ENCODE measurements around the gene DDIT3.

DDIT3 gene

DNA sequence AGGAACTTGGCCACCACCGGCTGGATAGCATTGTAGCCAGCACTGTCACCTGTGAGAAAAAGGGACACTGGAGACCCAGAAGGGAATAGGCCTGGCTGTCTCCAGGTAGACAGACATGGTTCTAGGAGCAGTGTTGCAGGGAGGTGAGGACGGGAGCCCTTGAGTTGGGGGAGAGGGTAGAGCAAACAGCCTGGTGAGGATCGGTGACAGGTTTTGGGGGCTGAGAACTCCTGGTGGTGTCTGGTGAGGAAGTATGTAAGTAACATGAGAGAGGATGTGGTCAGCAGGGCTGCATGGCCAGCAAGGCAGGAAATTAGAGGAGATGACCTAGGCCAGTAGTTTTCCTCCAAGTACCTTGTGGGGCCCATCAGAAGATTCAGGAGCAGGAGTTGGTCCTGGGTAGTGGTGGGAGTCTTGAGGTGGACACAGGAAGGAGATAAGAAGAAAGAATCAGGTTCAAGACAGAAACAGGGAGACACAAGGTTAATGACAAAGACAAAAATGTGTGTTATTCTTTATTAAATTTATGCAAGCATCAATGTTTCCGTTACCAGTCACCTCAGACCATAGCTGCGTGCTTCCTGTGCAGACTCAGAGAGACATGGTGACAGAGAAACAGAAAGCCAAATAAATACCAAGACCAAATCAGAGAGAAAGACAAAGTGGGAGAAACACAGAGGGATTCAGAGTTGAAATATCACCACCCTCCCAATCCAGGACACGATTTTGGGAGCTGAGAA is 40.8 kb downstream of the DDIT3 start, which contains the start of gene ARHGAP9:
Gene ARHGAP9 (minus strand): TSS at position 491 of the 740 bp plus-strand sequence. CDS start 460 bp downstream, at position 31.
- no peak for DNase-seq

DNA sequence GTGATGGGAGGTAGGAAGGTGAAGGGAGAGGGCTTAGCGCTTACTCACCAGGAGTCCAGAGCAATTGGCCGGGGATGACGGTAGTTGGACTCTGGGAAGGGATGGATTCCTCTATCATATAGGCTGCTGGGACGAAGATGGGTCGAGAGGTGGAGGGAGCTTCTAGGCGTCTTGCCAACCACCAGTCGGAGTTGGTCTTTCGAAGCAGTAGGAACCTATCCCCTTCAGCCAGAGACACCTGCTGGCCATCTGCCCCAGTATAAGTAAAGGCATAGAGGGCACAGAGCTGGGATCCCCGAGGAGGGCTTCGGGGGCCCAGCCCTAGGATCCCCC is 41.3 kb downstream of the DDIT3 start:
- no peak for DNase-seq

DNA sequence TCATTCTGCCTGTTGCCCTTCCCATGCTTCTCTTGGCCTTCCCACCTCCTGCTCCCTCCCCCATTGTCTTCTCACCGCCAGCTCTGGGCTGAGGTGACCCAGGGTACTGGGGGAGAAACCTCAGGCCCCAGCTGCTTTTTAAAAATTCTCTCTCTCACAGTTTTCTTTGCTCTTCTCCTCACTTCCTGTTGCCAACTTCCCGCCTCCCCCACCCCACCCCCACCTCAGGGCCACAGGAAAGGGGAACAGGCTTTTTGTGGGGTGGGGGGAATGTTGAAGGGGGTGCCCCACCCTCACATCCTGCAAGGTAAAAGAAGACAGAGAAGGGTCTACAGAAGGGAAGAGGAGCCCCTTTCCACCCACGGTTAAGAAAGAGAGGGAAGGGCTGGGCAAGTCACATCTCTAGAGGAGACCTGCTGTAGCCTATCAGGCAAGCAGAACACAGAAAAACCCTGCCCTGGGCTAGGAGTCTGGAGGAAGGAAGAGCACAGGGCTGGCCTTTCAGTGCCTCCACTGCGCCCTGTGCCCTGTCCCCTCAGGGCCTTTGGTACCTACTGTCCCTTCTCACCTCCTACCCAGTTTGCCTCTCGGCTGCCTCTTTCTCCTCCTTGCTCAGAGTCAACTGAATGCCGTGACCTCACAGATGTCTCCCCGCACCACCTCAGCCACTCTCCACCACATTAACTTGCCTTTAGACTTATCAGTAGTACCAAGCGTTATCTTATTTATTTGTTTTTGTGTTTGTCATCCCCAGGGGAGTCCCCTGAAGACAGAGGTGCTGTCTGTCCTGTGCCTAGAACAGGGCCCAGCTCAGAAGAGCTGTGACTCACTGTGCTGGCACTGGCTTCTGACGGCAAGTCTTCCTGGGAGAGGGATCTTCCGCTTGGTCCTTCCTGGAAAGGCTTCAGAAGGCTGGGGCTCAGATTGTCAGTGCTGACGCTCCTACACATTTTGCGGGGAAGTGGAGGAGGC is 42.3 kb downstream of the DDIT3 start:
- peak; percentile 78 to 80 for DNase-seq

DNA sequence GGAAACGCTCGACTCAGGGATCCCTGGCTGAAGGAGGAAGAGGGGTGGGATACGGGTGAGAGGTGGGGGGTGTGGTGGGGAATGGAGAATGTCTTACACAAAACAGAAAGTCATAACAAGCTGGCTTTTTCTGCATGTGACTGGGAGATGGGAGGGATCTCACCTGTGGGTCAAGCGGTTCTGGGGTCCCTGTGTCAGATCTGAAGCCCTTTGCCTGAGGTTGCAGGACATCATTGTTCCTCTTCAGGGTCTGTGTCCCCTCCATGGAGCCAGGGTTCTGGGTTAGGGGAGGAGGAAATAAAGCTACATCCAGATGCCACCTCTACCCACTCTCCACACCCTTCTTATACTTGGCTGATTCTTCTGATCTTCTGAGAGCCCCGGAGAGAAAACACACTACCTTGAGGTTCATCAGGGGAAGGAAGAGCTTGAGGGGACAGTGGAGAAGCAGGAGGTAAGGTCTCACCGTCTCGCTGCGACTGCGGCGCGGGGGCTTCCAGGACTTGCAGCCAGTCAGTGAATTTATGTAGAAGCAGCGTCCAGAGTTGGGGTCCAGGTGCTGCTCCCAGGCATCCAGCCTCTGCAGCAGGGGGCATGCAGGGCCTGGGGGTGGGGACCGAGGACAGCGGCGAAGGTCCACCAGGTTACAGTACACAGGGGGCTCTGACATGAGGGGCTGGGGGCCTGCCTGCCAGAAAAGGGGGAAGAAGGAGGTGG is 43.2 kb downstream of the DDIT3 start:
- DNase-seq: no peak

DNA sequence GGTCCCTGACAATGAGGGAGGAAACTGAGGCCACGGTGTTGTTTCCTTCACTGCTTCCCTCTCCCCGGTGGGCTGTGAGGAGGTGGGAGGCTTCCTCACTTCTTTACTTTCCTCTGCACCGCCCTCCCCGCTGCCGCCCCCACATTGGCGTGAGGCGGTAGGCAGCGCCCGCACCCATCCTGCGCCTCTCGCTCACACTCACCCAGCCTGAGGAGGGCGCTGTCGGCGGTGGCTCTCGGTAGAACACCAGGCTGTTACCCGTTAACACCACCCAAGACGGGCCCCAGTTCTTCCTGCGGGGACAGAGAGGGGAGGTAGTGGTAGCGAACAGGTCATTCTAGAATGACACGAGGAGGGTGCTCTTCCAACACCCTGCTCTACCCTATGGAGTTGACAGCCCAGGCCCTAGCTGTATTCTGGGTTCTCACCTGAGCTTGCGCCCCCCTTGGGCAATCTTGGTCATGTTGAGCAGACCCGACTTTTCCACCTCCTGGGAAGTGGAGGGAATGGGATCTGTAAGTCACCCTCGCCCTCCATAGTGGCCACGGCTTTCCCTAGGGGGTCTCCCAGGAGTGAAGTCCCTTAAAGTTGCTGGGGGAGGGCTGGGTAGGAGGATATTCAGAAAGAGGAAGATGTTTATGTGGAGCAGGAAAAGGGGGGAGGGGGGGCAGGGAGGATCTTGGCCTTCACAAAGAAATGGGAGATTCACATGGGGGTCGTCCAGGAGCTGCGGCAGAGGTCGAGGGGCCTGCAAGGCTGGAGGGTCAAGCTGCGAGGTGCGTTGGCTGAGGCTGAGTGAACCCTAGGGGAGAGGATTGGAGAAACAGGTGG is 43.9 kb downstream of the DDIT3 start:
- DNase-seq: peak; percentile 75 to 76

DNA sequence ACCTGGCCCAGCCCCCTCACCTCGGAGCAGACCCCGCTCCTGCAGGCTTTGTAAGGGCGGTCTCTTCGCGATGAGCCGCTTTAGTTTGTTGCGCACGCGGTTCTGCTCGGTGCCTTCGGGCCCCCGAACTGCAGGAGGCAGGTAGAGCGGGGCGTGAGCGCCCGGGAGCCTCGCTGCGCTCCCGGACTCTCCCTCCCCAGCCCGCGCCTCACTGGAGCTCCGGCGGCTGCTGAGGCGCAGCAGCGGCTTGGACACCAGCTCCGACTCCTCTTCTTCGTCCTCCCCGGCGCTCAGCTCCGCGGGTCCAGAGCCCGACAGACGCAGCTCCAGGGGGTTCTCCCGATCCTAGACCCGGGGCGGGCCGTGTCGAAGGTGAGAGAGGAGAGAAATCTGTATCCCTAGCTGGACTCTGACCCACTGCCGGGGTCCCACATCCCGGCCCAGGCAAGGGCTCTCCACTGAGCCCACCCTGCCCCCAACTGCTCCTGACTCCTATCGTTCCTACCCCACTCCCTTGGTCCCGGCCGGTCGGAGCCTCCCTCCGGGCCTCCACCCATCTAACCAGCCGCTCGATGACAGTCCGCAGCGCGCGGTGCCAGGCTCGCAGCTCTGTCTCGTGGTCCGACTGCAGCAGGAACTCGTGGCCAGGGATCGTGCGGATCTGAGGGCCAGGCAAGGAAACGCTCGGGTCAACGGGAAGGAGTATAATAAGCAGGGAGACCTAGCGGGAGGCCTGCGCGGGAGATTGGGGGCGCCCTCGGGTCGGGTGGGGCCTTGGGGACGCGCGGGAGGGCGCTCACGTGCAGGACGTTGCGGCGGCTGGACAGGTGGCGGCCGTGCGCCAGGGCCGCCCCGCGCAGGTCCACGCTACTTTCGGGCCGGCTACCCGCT is 44.8 kb downstream of the DDIT3 start:
- no peak for DNase-seq

DNA sequence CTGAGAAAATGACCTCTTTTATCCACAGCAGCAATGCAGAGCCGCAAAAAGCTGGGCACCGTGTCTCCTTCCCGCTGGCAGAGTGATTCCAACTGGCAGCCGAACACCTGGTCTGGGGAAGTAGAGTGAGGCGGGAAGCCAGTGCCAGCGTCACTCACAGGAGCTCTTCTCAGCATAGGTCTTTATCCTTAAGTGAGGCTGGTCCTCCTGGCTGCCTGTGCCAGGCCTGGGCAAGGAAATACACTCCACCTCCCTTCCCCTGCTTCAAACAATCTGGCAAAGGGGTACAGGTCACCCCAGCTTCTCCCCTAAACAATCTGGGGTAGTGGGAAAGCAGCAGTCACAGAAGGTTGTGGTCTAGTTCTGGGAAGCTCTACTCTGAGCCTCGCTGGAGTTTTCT is 45.5 kb downstream of the DDIT3 start:
- no peak for DNase-seq

DNA sequence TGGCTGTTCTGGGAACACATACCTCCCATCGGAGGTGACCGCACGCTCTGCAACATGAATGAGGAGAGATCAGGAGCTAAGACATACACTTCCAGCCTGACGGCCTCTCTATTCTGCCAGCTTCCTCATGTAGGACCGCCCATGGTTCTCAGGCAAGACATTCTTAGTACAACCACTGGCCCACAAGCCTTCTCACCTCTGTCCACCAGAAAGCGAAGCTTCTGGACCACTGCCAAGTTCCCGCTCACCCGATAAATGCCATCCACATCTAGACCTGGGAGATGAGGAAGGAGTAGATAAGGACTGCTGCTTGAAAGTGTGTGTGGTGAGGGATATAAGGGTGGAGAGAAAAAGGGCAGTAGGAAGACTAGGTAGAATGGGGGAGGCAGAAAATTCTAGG is 45.9 kb downstream of the DDIT3 start:
- DNase-seq: no peak

DNA sequence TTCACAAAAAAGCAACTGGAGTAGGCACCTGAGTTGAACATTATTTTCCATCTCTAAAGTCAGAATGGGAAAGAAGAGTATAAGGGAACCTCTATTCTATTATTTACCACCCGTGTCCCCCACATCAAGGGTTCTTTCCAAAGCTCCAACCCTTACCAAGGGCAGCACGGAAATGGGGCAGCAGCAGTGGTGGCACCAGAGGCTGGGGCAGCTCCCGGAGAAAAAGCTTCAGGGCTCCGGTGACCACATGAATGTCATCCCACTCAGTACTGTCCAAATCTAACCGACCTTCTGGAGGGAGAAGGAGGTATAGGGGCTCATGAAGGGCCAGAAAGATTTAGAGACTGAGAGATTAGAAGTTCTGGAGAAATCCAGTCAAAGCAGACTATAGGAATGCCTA is 46.4 kb downstream of the DDIT3 start:
- DNase-seq: no peak

DNA sequence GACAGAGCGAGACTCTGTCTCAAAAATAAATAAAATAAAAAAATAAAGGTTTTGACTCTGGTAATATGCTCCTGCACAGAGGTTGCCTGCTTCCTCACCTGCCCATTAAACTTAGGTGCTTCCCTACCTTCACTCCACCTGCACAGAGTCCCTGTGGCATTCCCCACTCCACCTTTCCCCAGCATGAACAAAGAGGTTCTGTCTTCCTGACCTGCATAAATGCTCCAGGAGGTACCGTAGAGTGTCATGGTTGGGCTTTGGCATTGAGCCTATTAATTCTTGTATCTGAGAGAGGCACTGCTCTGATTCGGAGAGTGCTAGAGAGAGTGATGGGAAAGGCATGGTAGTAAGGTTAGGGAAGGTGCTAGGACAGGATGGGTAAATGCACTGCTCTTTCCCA is 46.9 kb downstream of the DDIT3 start:
- DNase-seq: no peak

DNA sequence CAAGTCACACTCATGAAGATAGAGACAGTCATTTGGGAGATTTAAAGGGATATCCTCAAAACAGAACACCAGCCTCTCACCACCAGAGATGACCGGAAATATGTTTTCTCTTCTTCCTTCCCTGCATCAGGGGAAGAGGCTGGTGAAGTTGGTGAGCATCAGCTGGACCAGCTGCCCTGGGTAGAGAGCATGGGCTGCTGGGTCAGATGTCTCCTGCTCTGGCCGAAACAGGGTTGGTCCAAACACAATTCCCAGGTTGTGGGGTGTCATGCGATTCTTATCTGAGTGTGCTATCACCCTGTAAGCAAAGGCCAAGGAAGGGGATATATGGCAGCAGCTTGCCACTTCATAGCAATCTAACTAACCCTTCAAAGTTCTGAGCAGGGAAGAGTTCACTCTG is 47.9 kb downstream of the DDIT3 start:
- DNase-seq: no peak

DNA sequence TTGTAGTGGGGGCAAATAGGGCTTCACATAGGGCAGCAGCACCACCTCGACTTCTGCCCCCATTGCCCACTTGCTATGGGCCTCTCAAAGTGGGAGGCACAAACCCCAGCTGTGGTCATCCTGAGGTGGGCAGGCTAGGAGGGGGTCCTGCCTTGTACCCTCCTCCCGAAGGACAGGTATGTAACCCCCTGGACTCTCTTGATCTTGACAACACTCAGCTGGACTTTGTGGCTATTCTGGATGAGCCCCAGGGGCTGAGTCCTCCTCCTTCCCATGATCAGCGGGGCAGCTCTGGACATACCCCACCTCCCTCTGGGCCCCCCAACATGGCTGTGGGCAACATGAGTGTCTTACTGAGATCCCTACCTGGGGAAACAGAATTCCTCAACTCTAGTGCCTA is 48.7 kb downstream of the DDIT3 start:
- no peak for DNase-seq

DNA sequence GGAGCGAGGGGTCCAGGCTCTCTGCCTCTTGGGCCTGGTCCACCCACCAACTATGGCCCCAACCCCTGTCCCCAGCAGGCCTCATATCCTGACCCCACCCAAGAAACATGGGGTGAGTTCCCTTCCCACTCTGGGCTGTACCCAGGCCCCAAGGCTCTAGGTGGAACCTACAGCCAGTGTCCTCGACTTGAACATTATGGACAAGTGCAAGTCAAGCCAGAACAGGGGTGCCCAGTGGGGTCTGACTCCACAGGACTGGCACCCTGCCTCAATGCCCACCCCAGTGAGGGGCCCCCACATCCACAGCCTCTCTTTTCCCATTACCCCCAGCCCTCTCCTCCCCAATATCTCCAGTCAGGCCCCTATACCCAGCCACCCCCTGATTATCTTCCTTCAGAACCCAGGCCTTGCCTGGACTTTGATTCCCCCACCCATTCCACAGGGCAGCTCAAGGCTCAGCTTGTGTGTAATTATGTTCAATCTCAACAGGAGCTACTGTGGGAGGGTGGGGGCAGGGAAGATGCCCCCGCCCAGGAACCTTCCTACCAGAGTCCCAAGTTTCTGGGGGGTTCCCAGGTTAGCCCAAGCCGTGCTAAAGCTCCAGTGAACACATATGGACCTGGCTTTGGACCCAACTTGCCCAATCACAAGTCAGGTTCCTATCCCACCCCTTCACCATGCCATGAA is 49.2 kb downstream of the DDIT3 start:
- no peak for DNase-seq

DNA sequence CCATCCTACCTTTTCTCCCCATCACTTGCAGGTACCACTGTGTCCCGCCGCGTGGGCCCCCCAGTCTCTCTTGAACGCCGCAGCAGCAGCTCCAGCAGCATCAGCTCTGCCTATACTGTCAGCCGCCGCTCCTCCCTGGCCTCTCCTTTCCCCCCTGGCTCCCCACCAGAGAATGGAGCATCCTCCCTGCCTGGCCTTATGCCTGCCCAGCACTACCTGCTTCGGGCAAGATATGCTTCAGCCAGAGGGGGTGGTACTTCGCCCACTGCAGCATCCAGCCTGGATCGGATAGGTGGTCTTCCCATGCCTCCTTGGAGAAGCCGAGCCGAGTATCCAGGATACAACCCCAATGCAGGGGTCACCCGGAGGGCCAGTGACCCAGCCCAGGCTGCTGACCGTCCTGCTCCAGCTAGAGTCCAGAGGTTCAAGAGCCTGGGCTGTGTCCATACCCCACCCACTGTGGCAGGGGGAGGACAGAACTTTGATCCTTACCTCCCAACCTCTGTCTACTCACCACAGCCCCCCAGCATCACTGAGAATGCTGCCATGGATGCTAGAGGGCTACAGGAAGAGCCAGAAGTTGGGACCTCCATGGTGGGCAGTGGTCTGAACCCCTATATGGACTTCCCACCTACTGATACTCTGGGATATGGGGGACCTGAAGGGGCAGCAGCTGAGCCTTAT is 49.9 kb downstream of the DDIT3 start:
- DNase-seq: no peak

DNA sequence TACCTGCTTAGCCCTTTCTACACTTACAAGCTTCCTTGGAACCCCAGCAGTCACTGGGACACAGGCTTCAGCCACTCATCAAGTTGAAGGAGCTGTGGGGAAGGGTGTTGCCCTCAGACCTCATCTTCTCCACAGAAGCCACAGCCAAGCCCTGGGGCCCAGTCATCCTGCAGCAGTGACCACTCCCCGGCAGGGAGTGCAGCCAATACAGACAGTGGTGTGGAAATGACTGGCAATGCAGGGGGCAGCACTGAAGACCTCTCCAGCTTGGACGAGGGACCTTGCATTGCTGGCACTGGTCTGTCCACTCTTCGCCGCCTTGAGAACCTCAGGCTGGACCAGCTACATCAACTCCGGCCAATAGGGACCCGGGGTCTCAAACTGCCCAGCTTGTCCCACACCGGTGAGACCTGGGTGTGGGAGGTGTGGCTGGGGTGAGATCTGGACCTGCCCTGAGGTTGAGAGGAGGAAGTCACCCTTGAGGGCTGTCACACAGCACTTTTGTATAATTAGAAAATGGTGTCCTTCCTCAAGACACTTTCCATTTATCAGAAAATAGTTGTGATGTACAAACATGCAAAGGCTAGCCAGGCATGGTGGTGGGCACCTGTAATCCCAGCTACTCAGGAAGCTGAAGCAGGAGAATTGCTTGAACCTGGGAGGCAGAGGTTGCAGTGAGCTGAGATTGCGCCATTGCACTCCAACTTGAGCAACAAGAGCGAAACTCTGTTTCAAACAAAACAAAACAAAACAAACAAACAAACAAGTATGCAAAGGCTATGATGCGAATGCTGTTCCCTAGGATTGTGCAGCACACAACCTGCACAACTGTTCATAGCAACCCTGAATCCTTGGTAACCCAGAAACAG is 50.8 kb downstream of the DDIT3 start:
- DNase-seq: no peak

DNA sequence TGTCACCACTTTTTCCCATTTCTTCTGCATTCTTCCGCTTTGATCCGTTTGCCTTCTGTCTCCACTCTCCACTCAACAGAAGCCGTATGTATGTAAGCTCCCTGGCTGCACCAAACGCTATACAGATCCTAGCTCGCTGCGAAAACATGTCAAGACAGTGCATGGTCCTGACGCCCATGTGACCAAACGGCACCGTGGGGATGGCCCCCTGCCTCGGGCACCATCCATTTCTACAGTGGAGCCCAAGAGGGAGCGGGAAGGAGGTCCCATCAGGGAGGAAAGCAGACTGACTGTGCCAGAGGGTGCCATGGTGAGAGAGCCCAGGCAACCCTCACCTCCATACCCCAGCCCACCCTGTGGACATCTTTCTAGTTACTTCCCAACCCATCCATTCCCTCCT is 52.4 kb downstream of the DDIT3 start:
- DNase-seq: no peak

DNA sequence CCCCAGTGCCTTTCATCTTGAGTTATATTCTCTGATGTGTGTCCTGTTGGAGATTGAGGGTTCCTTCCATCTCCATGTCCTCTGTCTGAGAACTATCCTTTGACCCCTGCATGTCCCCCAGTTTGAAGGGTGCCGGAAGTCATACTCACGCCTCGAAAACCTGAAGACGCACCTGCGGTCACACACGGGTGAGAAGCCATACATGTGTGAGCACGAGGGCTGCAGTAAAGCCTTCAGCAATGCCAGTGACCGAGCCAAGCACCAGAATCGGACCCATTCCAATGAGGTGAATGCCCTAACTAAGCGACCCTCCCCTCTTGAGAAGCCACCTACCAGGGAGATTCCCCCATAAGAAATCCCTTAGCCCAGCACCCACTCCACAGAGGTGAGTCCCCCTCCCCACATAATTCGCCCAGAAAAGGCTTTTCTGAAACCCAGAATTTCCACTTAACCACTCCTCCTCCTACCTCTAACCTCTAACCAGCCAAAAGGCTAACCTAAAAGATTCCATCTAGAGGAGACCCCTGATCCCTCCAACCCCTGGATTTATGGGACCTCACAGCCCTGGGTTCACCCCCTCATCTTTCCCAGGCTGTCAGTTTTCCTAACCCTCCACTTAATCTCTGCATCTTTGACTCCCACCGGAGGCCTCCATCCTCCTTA is 53.0 kb downstream of the DDIT3 start:
- DNase-seq: no peak

Data from Kasumi-1 (cell line).